GM13976 (cell line): ENCODE measurements around the gene SHLD2.

Source experiments
- DNase-seq: peaks from one replicate; pipeline ENCODE4 v3.0.0; 2012; ENCODE audit warnings: low spot score
- in situ Hi-C: fragments of 300-500 bp; cut with MboI; formaldehyde crosslinking; loops from one replicate; pipeline ENCODE4 v1.12.0; 2022; ENCODE audit warnings: low sequenced_read_pairs, mixed read lengths, inconsistent platforms; ENCODE audit not compliant: unreplicated experiment
- TF ChIP-seq, protein P1 (sequence below): IDR thresholded peaks from 2 replicates; pipeline ENCODE4 v1.5.1; 2012; ENCODE audit warnings: borderline replicate concordance, mild to moderate bottlenecking; ENCODE audit not compliant: insufficient read depth; ENCODE audit errors: extremely low read depth, missing control alignments, control extremely low read depth

SHLD2 gene

GRCh38 chr10:87058171-87058570 is 36.8 kb upstream of the SHLD2 start:
- TF ChIP-seq, protein P1, sequence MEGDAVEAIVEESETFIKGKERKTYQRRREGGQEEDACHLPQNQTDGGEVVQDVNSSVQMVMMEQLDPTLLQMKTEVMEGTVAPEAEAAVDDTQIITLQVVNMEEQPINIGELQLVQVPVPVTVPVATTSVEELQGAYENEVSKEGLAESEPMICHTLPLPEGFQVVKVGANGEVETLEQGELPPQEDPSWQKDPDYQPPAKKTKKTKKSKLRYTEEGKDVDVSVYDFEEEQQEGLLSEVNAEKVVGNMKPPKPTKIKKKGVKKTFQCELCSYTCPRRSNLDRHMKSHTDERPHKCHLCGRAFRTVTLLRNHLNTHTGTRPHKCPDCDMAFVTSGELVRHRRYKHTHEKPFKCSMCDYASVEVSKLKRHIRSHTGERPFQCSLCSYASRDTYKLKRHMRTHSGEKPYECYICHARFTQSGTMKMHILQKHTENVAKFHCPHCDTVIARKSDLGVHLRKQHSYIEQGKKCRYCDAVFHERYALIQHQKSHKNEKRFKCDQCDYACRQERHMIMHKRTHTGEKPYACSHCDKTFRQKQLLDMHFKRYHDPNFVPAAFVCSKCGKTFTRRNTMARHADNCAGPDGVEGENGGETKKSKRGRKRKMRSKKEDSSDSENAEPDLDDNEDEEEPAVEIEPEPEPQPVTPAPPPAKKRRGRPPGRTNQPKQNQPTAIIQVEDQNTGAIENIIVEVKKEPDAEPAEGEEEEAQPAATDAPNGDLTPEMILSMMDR, result no peak
- DNase-seq, result no peak
- in situ Hi-C loops, result no loop called here

GRCh38 chr10:87059401-87059800 is 35.6 kb upstream of the SHLD2 start:
- DNase-seq, result no peak
- in situ Hi-C loops, result no loop called here
- TF ChIP-seq, protein P1, result no peak

GRCh38 chr10:87060280-87060928 is 34.6 kb upstream of the SHLD2 start:
- DNase-seq, result no peak
- in situ Hi-C loops, result no loop called here
- TF ChIP-seq, protein P1, result no peak

DNA sequence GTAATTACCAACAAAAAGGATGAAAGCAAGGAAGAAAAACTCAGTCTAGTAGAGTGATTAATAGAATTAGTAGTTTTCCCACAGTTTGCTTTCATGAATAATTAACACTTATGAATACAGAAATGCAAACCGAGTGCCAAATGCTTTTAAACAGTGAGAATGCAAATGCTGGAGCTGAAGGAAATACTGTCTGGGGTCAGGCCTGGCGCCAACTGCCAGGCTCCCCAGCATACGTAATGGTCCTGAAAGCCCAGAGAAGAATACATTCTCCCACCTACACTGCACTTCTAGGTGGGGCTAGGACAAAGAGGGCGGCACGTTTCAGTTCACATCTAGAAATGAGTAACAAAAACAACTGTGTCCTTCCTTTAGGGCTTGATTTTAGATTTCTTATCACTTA is 30.4 kb upstream of the SHLD2 start:
- TF ChIP-seq, protein P1, result no peak
- in situ Hi-C loops, result no loop called here
- DNase-seq, result no peak

- TF ChIP-seq, protein P1, result no peak
- no peak for DNase-seq
- in situ Hi-C loops, result no loop called here
These were observed 28.8 kb upstream of the SHLD2 start for GRCh38 chr10:87066178-87066577.

GRCh38 chr10:87066865-87067264 is 28.1 kb upstream of the SHLD2 start:
- TF ChIP-seq, protein P1, result no peak
- in situ Hi-C loops, result no loop called here
- no peak for DNase-seq
